Esophagus (tissue), 2 donors: ENCODE measurements around the gene SDF4. TPM values are rescaled to one million over a fixed set of nuclear protein-coding genes. Genes with fewer than 3 reads are reported as not detected.
A peak's percentile ranks its signal among the peaks of the same experiment; 100 is the strongest.

Experiments
- H3K27ac ChIP-seq, 2 donors: one replicate each; pipeline ENCODE4 v1.5.1; 2013; ENCODE audit warnings: low read depth in 2 of 2, mild to moderate bottlenecking in 2 of 2, inconsistent platforms in 1 of 2, low read length in 1 of 2, moderate library complexity in 1 of 2
- H3K27me3 ChIP-seq, 2 donors: one replicate each; pipeline ENCODE4 v1.6.1; 2013; ENCODE audit warnings: low read length in 2 of 2, control low read depth in 1 of 2, mild to moderate bottlenecking in 1 of 2; ENCODE audit not compliant: insufficient read depth in 2 of 2, control insufficient read depth in 1 of 2
- H3K36me3 ChIP-seq, 2 donors: one replicate each; pipeline ENCODE4 v1.6.1; 2013; ENCODE audit warnings: low read length in 1 of 2; ENCODE audit not compliant: control insufficient read depth in 2 of 2, insufficient read depth in 2 of 2
- H3K4me1 ChIP-seq, 2 donors: one replicate each; pipeline ENCODE4 v1.6.1; 2013; ENCODE audit warnings: low read length in 1 of 2; ENCODE audit not compliant: control insufficient read depth in 2 of 2, insufficient read depth in 2 of 2
- H3K4me3 ChIP-seq, 2 donors: one replicate each; pipeline ENCODE4 v1.5.1; 2013; ENCODE audit warnings: low read length in 2 of 2, mild to moderate bottlenecking in 2 of 2, low read depth in 1 of 2, moderate library complexity in 1 of 2
- H3K9me3 ChIP-seq, 2 donors: one replicate each; pipeline ENCODE4 v1.6.1; 2013; ENCODE audit warnings: mild to moderate bottlenecking in 2 of 2, low read depth in 1 of 2, low read length in 1 of 2, moderate library complexity in 1 of 2; ENCODE audit not compliant: control insufficient read depth in 2 of 2, insufficient read depth in 1 of 2
- WGBS, 2 donors: extraction: QIAGEN DNeasy Blood & Tissue Kit; methylation state at CpG; one replicate each; pipeline ENCODE4 v1.1.7; 2013; 5-methylcytosine and 5-hydroxymethylcytosine counted together
- polyA plus RNA-seq, 2 donors: library from polyadenylated mRNA; stranded (reverse); fragments of 200-250 nt; gene quantifications; one replicate each; pipeline ENCODE4 v1.2.3, GENCODE V29; 2013
- donor health status: healthy with polysubstance abuse.
- donor health status: Bipolar disorder and iron deficiency.

The SDF4 gene
- polyA plus RNA-seq, 2 donors = 43.9 to 68.0 TPM

DNA sequence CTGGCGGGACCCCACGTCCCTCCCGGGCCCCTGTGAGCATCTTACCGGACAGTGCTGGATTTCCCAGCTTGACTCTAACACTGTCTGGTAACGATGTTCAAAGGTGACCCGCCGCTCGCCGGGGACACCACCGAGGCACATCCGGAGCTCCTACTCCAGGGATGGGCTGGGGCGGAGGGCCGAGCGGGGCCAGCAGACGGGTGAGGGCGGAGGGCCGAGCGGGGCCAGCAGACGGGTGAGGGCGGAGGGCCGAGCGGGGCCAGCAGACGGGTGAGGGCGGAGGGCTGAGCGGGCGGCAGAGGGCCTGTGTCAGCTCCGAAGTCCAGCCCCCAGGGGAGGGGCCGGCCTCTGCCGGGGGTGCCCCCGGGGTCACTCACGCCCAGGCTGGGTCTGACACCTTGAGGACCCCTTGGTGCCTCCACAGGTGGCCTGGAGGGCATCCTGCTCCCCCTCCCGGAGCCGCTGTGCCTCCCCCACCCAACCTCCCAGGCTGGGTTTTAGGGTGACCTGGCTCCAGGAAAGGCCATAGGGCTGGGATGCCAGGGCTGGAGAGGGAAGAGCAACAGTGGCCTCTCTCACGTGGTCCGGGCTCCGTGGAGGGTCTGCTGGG is 63.9 kb downstream of the SDF4 start:
- H3K4me3 ChIP-seq = no peak overlapping the region
- H3K36me3 ChIP-seq = peaks cover 0 to 19% of the 10 kb centered on the region in 2 donors
- no peaks in the 10 kb centered on the region for H3K9me3 ChIP-seq
- 79 to 86% methylated on average over 30 to 36 of the region's 36 CpGs for WGBS, 2 donors
- H3K4me1 ChIP-seq = peaks cover 4 to 15% of the 10 kb centered on the region in 2 donors
- H3K27ac ChIP-seq = no peak overlapping the region
- no peaks in the 10 kb centered on the region for H3K27me3 ChIP-seq

GRCh38 chr1:1167398-1167821 is 64.4 kb downstream of the SDF4 start:
- H3K4me1 ChIP-seq = peaks cover 4 to 15% of the 10 kb centered on the region in 2 donors
- H3K9me3 ChIP-seq = no peaks in the 10 kb centered on the region
- H3K36me3 ChIP-seq = peaks cover 0 to 19% of the 10 kb centered on the region in 2 donors
- H3K4me3 ChIP-seq = peak overlapping the region; percentile 23 to 65
- 57 to 61% methylated on average over 20 of the region's 20 CpGs for WGBS, 2 donors
- no peak overlapping the region for H3K27ac ChIP-seq
- no peaks in the 10 kb centered on the region for H3K27me3 ChIP-seq

Other genes starting within 250 kb of the SDF4 start
- 1 to 10 TPM in 1 of 2 donors, under 1 TPM in 1; 0.47 to 3.4 TPM for gene PERM1, start 249.9 kb downstream of the SDF4 start, polyA plus RNA-seq
- gene HES4, start 231.9 kb downstream of the SDF4 start, polyA plus RNA-seq = 10 to 100 TPM; 15.1 to 20.2 TPM
- gene ISG15, start 218.5 kb downstream of the SDF4 start, polyA plus RNA-seq = 10 to 100 TPM; 17.8 to 40.7 TPM
- gene AGRN, start 211.9 kb downstream of the SDF4 start, polyA plus RNA-seq = 10 to 100 TPM; 17.0 to 40.6 TPM
- 10 to 100 TPM; 28.2 to 44.2 TPM for gene RNF223, start 157.7 kb downstream of the SDF4 start, polyA plus RNA-seq
- gene C1orf159, start 115.9 kb downstream of the SDF4 start, polyA plus RNA-seq = 10 to 100 TPM; 13.0 to 27.5 TPM
- gene TTLL10, start 58.1 kb downstream of the SDF4 start, polyA plus RNA-seq = under 1 TPM; 0.28 to 0.43 TPM
- 1 to 10 TPM; 1.9 to 4.3 TPM for gene TNFRSF18, start 25.4 kb downstream of the SDF4 start, polyA plus RNA-seq
- 1 to 10 TPM in 1 of 2 donors, under 1 TPM in 1; 0.73 to 1.1 TPM for gene TNFRSF4, start 17.8 kb downstream of the SDF4 start, polyA plus RNA-seq
- gene B3GALT6, start 236 bp upstream of the SDF4 start, polyA plus RNA-seq = 1 to 10 TPM; 4.5 to 6.7 TPM
- gene C1QTNF12, start 14.7 kb upstream of the SDF4 start, polyA plus RNA-seq = 1 to 10 TPM; 1.6 to 3.0 TPM
- gene UBE2J2, start 41.9 kb upstream of the SDF4 start, polyA plus RNA-seq = 10 to 100 TPM; 38.2 to 40.9 TPM
- gene SCNN1D, start 48.4 kb upstream of the SDF4 start, polyA plus RNA-seq = 1 to 10 TPM; 2.8 to 9.9 TPM
- gene ACAP3, start 75.9 kb upstream of the SDF4 start, polyA plus RNA-seq = 100 to 1,000 TPM in 1 of 2 donors, 10 to 100 TPM in 1; 47.7 to 120 TPM
- gene PUSL1, start 76.6 kb upstream of the SDF4 start, polyA plus RNA-seq = 10 to 100 TPM; 24.4 to 24.8 TPM
- gene INTS11, start 92.7 kb upstream of the SDF4 start, polyA plus RNA-seq = 100 to 1,000 TPM in 1 of 2 donors, 10 to 100 TPM in 1; 74.1 to 127 TPM
- gene CPTP, start 92.8 kb upstream of the SDF4 start, polyA plus RNA-seq = 10 to 100 TPM; 38.3 to 73.1 TPM
- gene TAS1R3, start 99.3 kb upstream of the SDF4 start, polyA plus RNA-seq = 1 to 10 TPM in 1 of 2 donors, under 1 TPM in 1; 0.28 to 1.9 TPM
- gene DVL1, start 117.4 kb upstream of the SDF4 start, polyA plus RNA-seq = 100 to 1,000 TPM in 1 of 2 donors, 10 to 100 TPM in 1; 57.5 to 107 TPM
- 10 to 100 TPM in 1 of 2 donors, 1 to 10 TPM in 1; 7.5 to 14.7 TPM for gene MXRA8, start 126.6 kb upstream of the SDF4 start, polyA plus RNA-seq
- gene AURKAIP1, start 143.2 kb upstream of the SDF4 start, polyA plus RNA-seq = 100 to 1,000 TPM; 155 to 158 TPM
- gene CCNL2, start 167.3 kb upstream of the SDF4 start, polyA plus RNA-seq = 100 to 1,000 TPM in 1 of 2 donors, 10 to 100 TPM in 1; 97.9 to 210 TPM
- 100 to 1,000 TPM in 1 of 2 donors, 10 to 100 TPM in 1; 59.1 to 148 TPM for gene MRPL20, start 175.3 kb upstream of the SDF4 start, polyA plus RNA-seq
- gene ANKRD65, start 189.3 kb upstream of the SDF4 start, polyA plus RNA-seq = 10 to 100 TPM; 10.6 to 12.4 TPM
- 10 to 100 TPM; 21.0 to 21.4 TPM for gene VWA1, start 203.7 kb upstream of the SDF4 start, polyA plus RNA-seq
- gene ATAD3C, start 217.7 kb upstream of the SDF4 start, polyA plus RNA-seq = 1 to 10 TPM; 1.8 to 2.1 TPM
- 10 to 100 TPM; 20.7 to 43.3 TPM for gene ATAD3B, start 239.8 kb upstream of the SDF4 start, polyA plus RNA-seq